Tibial artery (tissue), 4 donors: ENCODE data around the gene RNF145.

Experiments
- DNase-seq, 2 donors: peaks; one replicate each; pipeline ENCODE4 v3.0.0-alpha.2; 2019
- H3K27ac ChIP-seq, 2 donors: fragments of 200-600 bp; sonication (generic) in 1 of 2; 1 replicate in 1 of 2; 2 replicates in 1 of 2; pipeline ENCODE4 v1.5.1; 2018 to 2019; ENCODE audit warnings: mild to moderate bottlenecking in 1 of 2
- H3K27me3 ChIP-seq, 2 donors: fragments of 200-600 bp; sonication (generic) in 1 of 2; one replicate each; pipeline versions ENCODE4 v1.5.1 to v1.6.0; 2016 to 2019
- H3K36me3 ChIP-seq, 3 donors: fragments of 200-600 bp; sonication (generic) in 2 of 3; one replicate each; pipeline ENCODE4 v1.5.1; 2016 to 2019; ENCODE audit warnings: mild to moderate bottlenecking in 2 of 3
- H3K4me1 ChIP-seq, 4 donors: fragments of 200-600 bp; sonication (generic) in 2 of 4; 1 replicate in 3 of 4; 2 replicates in 1 of 4; pipeline ENCODE4 v1.5.1; 2016 to 2019
- H3K4me3 ChIP-seq, 2 donors: fragments of 200-600 bp; sonication (generic) in 1 of 2; 1 replicate in 1 of 2; 2 replicates in 1 of 2; pipeline ENCODE4 v1.5.1; 2018 to 2019; ENCODE audit warnings: mild to moderate bottlenecking in 2 of 2
- H3K9me3 ChIP-seq, 3 donors: fragments of 200-600 bp; sonication (generic) in 1 of 3; one replicate each; pipeline ENCODE4 v1.5.1; 2016 to 2019
- intact Hi-C: fragments of 100-400 bp; cut with DNase I; formaldehyde crosslinking; loops from one replicate; pipeline ENCODE4 v1.15.0; 2023; ENCODE audit warnings: low total_unique reads
- TF ChIP-seq, protein P1 (sequence below), 2 experiments: fragments of 200-600 bp in 1 of 2; fragments of 450-650 bp in 1 of 2; IDR thresholded peaks; one replicate each; pipeline ENCODE4 v1.5.1; 2017 to 2019; ENCODE audit warnings: antibody characterized with exemption in 2 of 2, mild to moderate bottlenecking in 1 of 2, moderate library complexity in 1 of 2

The RNF145 gene

DNA sequence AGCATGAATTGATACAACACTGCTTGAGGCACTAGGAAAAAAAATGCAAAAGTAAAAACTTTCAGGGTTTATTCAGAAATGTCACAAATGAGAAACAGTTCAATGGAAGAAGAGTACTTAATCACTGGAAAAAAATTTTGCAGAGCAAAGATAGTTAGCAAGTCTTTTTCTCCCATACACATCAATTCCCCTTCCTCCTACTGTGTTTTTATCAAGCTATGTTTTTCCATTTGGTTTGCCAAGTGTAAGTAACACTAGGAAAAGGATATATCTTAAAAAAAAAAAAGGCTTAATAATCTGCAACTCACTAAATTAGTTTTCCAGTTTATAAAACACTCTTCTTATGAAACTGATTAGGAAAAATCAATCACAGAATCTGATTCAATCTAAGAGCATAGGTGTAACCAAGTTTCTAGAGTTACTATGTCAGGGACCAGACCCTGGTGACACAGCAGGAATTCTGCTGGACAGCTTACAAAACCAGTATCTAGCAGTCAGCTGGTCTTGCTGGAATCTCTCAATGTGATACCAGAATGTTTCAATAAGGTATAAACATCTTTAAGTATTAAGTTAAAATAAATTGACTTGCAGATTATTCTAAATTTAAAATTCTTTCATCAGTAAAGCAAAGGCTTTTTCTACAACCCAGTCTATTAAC is 34.7 kb downstream of the RNF145 start:
- no peak overlapping the region for H3K4me3 ChIP-seq
- DNase-seq, result no peak
- peaks cover 0 to 6% (median 0%) of the 10 kb centered on the region in 3 donors for H3K36me3 ChIP-seq
- no peaks in the 10 kb centered on the region for H3K9me3 ChIP-seq
- H3K27ac ChIP-seq, result no peak overlapping the region
- TF ChIP-seq, protein P1, sequence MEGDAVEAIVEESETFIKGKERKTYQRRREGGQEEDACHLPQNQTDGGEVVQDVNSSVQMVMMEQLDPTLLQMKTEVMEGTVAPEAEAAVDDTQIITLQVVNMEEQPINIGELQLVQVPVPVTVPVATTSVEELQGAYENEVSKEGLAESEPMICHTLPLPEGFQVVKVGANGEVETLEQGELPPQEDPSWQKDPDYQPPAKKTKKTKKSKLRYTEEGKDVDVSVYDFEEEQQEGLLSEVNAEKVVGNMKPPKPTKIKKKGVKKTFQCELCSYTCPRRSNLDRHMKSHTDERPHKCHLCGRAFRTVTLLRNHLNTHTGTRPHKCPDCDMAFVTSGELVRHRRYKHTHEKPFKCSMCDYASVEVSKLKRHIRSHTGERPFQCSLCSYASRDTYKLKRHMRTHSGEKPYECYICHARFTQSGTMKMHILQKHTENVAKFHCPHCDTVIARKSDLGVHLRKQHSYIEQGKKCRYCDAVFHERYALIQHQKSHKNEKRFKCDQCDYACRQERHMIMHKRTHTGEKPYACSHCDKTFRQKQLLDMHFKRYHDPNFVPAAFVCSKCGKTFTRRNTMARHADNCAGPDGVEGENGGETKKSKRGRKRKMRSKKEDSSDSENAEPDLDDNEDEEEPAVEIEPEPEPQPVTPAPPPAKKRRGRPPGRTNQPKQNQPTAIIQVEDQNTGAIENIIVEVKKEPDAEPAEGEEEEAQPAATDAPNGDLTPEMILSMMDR (IDR thresholded peaks at IDR 0.05), result no peak
- no peaks in the 10 kb centered on the region for H3K27me3 ChIP-seq
- intact Hi-C loops, result no loop called here
- peaks cover 0 to 35% (median 10%) of the 10 kb centered on the region in 4 donors for H3K4me1 ChIP-seq

DNA sequence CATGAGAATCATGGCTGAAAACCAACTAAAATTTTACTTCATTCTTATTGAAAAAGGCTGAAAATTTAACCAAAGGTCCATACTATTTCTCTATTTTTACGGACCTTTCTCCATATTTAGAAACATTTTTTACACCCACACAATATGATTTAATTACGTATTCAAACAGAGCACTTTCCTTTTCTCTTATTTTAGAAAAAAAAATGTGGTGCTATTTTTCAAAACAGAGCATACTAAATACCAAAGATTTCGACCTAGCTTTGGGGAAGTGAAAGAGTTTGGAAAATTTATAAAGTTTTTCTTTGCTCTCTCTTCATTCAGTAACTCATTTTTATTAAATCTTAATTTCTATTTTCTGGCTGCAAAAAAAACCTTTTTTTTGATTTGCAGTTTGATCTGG is 38.1 kb downstream of the RNF145 start:
- peaks cover 0 to 20% (median 4%) of the 10 kb centered on the region in 4 donors for H3K4me1 ChIP-seq
- TF ChIP-seq, protein P1 (IDR thresholded peaks at IDR 0.05), result no peak
- no peak overlapping the region for H3K4me3 ChIP-seq
- H3K36me3 ChIP-seq, result peaks cover 0 to 16% (median 4%) of the 10 kb centered on the region in 3 donors
- intact Hi-C loops, result no loop called here
- no peak for DNase-seq
- H3K27ac ChIP-seq, result no peak overlapping the region
- no peaks in the 10 kb centered on the region for H3K9me3 ChIP-seq
- H3K27me3 ChIP-seq, result no peaks in the 10 kb centered on the region

DNA sequence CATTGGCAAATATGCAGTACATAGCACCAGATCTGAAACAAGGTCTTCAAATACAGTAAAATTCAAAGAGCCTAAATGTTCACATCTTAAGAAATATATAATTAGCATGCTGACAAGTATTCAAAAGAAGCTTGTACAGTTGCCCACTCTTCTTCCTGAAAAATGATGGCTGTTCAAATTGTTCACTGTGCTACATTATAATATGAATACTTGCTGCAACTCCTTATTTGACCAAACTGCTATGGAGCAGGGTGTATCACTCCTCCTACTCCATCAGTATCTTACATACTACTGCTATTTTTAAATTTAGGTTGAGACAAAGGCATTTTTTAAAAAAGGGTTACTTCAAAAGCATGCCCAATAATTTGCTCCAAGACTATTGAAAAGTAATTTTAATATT is 39.3 kb downstream of the RNF145 start:
- TF ChIP-seq, protein P1 (IDR thresholded peaks at IDR 0.05), result no peak
- Histone ChIP-seq H3K27me3 (no peaks in the 10 kb centered on the region), H3K4me1 (peaks cover 0 to 13% (median 4%) of the 10 kb centered on the region in 4 donors), H3K27ac (no peak overlapping the region), H3K36me3 (peaks cover 0 to 18% (median 4%) of the 10 kb centered on the region in 3 donors), H3K9me3 (no peaks in the 10 kb centered on the region), H3K4me3 (no peak overlapping the region)
- no peak for DNase-seq
- intact Hi-C loops, result no loop called here

DNA sequence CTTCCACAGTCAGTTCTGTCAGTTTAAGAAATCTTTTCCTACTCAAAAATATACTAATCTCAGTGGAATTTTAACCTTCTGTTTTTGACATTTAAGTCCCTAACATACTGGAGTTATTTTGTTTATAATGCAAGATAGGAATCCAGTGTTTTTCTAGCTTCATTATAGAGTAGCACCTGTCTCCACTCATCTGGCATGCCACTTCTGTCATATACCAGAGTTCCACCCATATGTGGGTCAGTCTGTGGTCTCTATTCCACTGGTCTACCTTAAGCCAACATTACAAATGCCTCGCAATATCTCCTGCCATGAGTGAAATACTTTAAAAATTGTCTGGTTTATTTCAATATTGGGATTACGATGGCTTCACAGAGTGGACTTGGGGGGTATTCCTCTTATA is 42.9 kb downstream of the RNF145 start:
- intact Hi-C loops, result no loop called here
- Histone ChIP-seq H3K27me3 (no peaks in the 10 kb centered on the region), H3K4me3 (no peak overlapping the region), H3K9me3 (no peaks in the 10 kb centered on the region), H3K4me1 (no peaks in the 10 kb centered on the region), H3K36me3 (peaks cover 0 to 17% (median 5%) of the 10 kb centered on the region in 3 donors), H3K27ac (no peak overlapping the region)
- TF ChIP-seq, protein P1 (IDR thresholded peaks at IDR 0.05), result no peak
- no peak for DNase-seq

DNA sequence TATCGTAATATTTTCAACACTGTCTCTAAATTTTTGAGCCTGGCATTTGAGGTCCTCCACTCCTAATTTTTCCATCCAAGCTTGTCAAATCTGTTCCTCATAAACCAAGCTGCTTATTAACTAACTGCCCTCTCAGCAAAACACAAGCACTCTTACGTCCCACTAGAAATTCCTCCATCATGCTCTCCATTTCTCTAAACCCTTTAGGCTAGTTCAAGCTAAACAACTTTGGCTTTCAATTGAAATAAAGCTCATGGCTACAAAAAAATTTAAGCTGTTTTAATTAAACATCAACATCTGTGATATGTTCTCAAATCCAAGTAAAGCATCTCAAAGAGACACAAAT is 45.7 kb downstream of the RNF145 start:
- H3K4me1 ChIP-seq, result no peaks in the 10 kb centered on the region
- H3K9me3 ChIP-seq, result no peaks in the 10 kb centered on the region
- peaks cover 5 to 40% (median 28%) of the 10 kb centered on the region in 3 donors for H3K36me3 ChIP-seq
- DNase-seq, result no peak
- TF ChIP-seq, protein P1 (IDR thresholded peaks at IDR 0.05), result no peak
- intact Hi-C loops, result no loop called here
- no peak overlapping the region for H3K4me3 ChIP-seq
- H3K27me3 ChIP-seq, result no peaks in the 10 kb centered on the region
- no peak overlapping the region for H3K27ac ChIP-seq
